ENCODE results near the gene PTPRM. TPM values are rescaled to one million over a fixed set of nuclear protein-coding genes. Genes with fewer than 3 reads are reported as not detected.

The PTPRM gene
- total RNA-seq, 1 experiment from 2014 or later = 100.0 TPM

- no TSS peak for BruUV-seq (replicated peaks)
- no peak for DNase-seq
- peaks cover 25% of the 10 kb centered on the region for H3K36me3 Mint-ChIP-seq (ENCODE audit: insufficient read depth, unreplicated experiment)
- Histone ChIP-seq H3K9me3 (no peaks in the 10 kb centered on the region), H3K4me1 (no peaks in the 10 kb centered on the region), H3K27me3 (replicated peaks; ENCODE audit: control insufficient read depth, insufficient read depth, low read length) (no peaks in the 10 kb centered on the region), H3K36me3 (ENCODE audit: control insufficient read depth, insufficient read depth, low read length) (no peaks in the 10 kb centered on the region; the same call in 1 of the 2 replicates), H3K4me3 (ENCODE audit: low read depth, low read length) (no peak overlapping the region)
- no peak for TF ChIP-seq CTCF (IDR thresholded peaks at IDR 0.05; ENCODE audit: insufficient read depth in 1 of 2, low read depth in 1 of 2, low read length in 1 of 2, severe bottlenecking in 1 of 2, unreplicated experiment in 1 of 2)
- H3K27ac Mint-ChIP-seq (ENCODE audit: unreplicated experiment) = no peak overlapping the region
- ChIA-PET CTCF (interaction anchor here (0.8 to 1.5 kb wide), 2 partner anchors 27 to 117 kb away, joined by 3 to 4 read pairs; no protein-coding TSS in a partner anchor), POLR2A (no interaction called here)
- no peaks in the 10 kb centered on the region for H3K27me3 Mint-ChIP-seq (ENCODE audit: insufficient read depth, unreplicated experiment)
- no peak overlapping the region for H3K4me3 Mint-ChIP-seq (ENCODE audit: unreplicated experiment)
- intact Hi-C loops (cut with micrococcal nuclease; ENCODE audit: unreplicated experiment) = no loop called here
- no peaks in the 10 kb centered on the region for H3K9me3 Mint-ChIP-seq (ENCODE audit: unreplicated experiment)
- H3K4me1 Mint-ChIP-seq (ENCODE audit: low read depth, unreplicated experiment) = no peaks in the 10 kb centered on the region
These were observed 794.9 kb downstream of the PTPRM start for GRCh38 chr18:8361941-8362471.

- H3K36me3 Mint-ChIP-seq (ENCODE audit: insufficient read depth, unreplicated experiment) = peaks cover 27% of the 10 kb centered on the region
- H3K4me3 ChIP-seq (ENCODE audit: low read depth, low read length) = no peak overlapping the region
- H3K4me1 Mint-ChIP-seq (ENCODE audit: low read depth, unreplicated experiment) = no peaks in the 10 kb centered on the region
- no peaks in the 10 kb centered on the region; the same call in 1 of the 2 replicates for H3K36me3 ChIP-seq (ENCODE audit: control insufficient read depth, insufficient read depth, low read length)
- POLR2A ChIA-PET = no interaction called here
- H3K9me3 ChIP-seq = no peaks in the 10 kb centered on the region
- H3K27ac Mint-ChIP-seq (ENCODE audit: unreplicated experiment) = no peak overlapping the region
- intact Hi-C loops (cut with micrococcal nuclease; ENCODE audit: unreplicated experiment) = no loop called here
- no TSS peak for BruUV-seq (replicated peaks)
- no peak for TF ChIP-seq CTCF (IDR thresholded peaks at IDR 0.05; ENCODE audit: insufficient read depth in 1 of 2, low read depth in 1 of 2, low read length in 1 of 2, severe bottlenecking in 1 of 2, unreplicated experiment in 1 of 2)
- no peak overlapping the region for H3K4me3 Mint-ChIP-seq (ENCODE audit: unreplicated experiment)
- H3K9me3 Mint-ChIP-seq (ENCODE audit: unreplicated experiment) = no peaks in the 10 kb centered on the region
- no peaks in the 10 kb centered on the region for H3K27me3 ChIP-seq (replicated peaks; ENCODE audit: control insufficient read depth, insufficient read depth, low read length)
- DNase-seq = no peak
- CTCF ChIA-PET = no interaction called here
- H3K27me3 Mint-ChIP-seq (ENCODE audit: insufficient read depth, unreplicated experiment) = no peaks in the 10 kb centered on the region
- H3K4me1 ChIP-seq = no peaks in the 10 kb centered on the region
These were observed 795.7 kb downstream of the PTPRM start for GRCh38 chr18:8362863-8363262.

- no peaks in the 10 kb centered on the region for H3K27me3 Mint-ChIP-seq (ENCODE audit: insufficient read depth, unreplicated experiment)
- DNase-seq = no peak
- no TSS peak for BruUV-seq (replicated peaks)
These were observed 797.3 kb downstream of the PTPRM start for GRCh38 chr18:8364385-8364784.

More at GRCh38 chr18:8364385-8364784, 797.3 kb downstream of the PTPRM start:
- H3K4me1 Mint-ChIP-seq (ENCODE audit: low read depth, unreplicated experiment) = peaks cover 6% of the 10 kb centered on the region
- no peaks in the 10 kb centered on the region for H3K4me1 ChIP-seq
- no peaks in the 10 kb centered on the region for H3K9me3 ChIP-seq
- TF ChIP-seq CTCF (IDR thresholded peaks at IDR 0.05; ENCODE audit: insufficient read depth in 1 of 2, low read depth in 1 of 2, low read length in 1 of 2, severe bottlenecking in 1 of 2, unreplicated experiment in 1 of 2) = no peak
- H3K9me3 Mint-ChIP-seq (ENCODE audit: unreplicated experiment) = no peaks in the 10 kb centered on the region
- no peak overlapping the region for H3K4me3 Mint-ChIP-seq (ENCODE audit: unreplicated experiment)
- no peaks in the 10 kb centered on the region for H3K27me3 ChIP-seq (replicated peaks; ENCODE audit: control insufficient read depth, insufficient read depth, low read length)
- ChIA-PET CTCF (no interaction called here), POLR2A (no interaction called here)
- peaks cover 30% of the 10 kb centered on the region for H3K36me3 Mint-ChIP-seq (ENCODE audit: insufficient read depth, unreplicated experiment)
- no peak overlapping the region for H3K4me3 ChIP-seq (ENCODE audit: low read depth, low read length)
- intact Hi-C loops (cut with micrococcal nuclease; ENCODE audit: unreplicated experiment) = no loop called here
- H3K36me3 ChIP-seq (ENCODE audit: control insufficient read depth, insufficient read depth, low read length) = no peaks in the 10 kb centered on the region; the same call in 1 of the 2 replicates
- no peak overlapping the region for H3K27ac Mint-ChIP-seq (ENCODE audit: unreplicated experiment)

Measured in Caco-2 (cell line).